IMR-90 (cell line): ENCODE results near the gene MCRS1.

Source experiments
- BHLHE40 ChIP-seq: fragments of 150-350 bp; IDR thresholded peaks from 2 replicates; pipeline ENCODE4 v1.6.1; 2016; ENCODE audit warnings: mild to moderate bottlenecking, low read depth, low read length
- CEBPB ChIP-seq: IDR thresholded peaks from 2 replicates; pipeline ENCODE4 v1.6.1; 2012; ENCODE audit warnings: low read depth, low read length, improper control_type of control experiment
- CHD1 ChIP-seq: IDR thresholded peaks from 2 replicates; pipeline ENCODE4 v1.6.1; 2012; ENCODE audit warnings: low read depth, low read length, improper control_type of control experiment
- CTCF ChIP-seq: conservative IDR thresholded peaks from 2 replicates; pipeline ENCODE4 v1.5.1; 2012; ENCODE audit warnings: mild to moderate bottlenecking, low read depth, low read length, improper control_type of control experiment
- MAFK ChIP-seq: IDR thresholded peaks from 2 replicates; pipeline ENCODE4 v1.6.1; 2012; ENCODE audit warnings: low read depth, low read length, improper control_type of control experiment
- MXI1 ChIP-seq: IDR thresholded peaks from 2 replicates; pipeline ENCODE4 v1.6.1; 2012; ENCODE audit warnings: low read depth, mild to moderate bottlenecking, low read length, moderate library complexity, borderline replicate concordance
- POLR2A ChIP-seq: IDR thresholded peaks from 2 replicates; pipeline ENCODE4 v1.6.1; 2012; ENCODE audit warnings: mild to moderate bottlenecking, low read depth, low read length
- RAD21 ChIP-seq: IDR thresholded peaks from 2 replicates; pipeline ENCODE4 v1.6.1; 2012; ENCODE audit warnings: low read length, improper control_type of control experiment
- RCOR1 ChIP-seq: IDR thresholded peaks from 2 replicates; pipeline ENCODE4 v1.6.1; 2012; ENCODE audit warnings: mild to moderate bottlenecking, low read length, improper control_type of control experiment; ENCODE audit not compliant: insufficient replicate concordance
- RFX5 ChIP-seq: IDR thresholded peaks from 2 replicates; pipeline ENCODE4 v1.8.0; 2012; ENCODE audit warnings: low read depth, mild to moderate bottlenecking, low read length, moderate library complexity
- SMC3 ChIP-seq: fragments of 150-350 bp; IDR thresholded peaks from 2 replicates; pipeline ENCODE4 v1.6.1; 2016; ENCODE audit warnings: low read depth, mild to moderate bottlenecking, antibody characterized with exemption, low read length, moderate library complexity
- TF ChIP-seq, protein P1 (sequence below): fragments of 150-350 bp; IDR thresholded peaks from 2 replicates; pipeline ENCODE4 v1.6.1; 2016; ENCODE audit warnings: low read depth, mild to moderate bottlenecking, low read length, moderate library complexity, borderline replicate concordance

DNA sequence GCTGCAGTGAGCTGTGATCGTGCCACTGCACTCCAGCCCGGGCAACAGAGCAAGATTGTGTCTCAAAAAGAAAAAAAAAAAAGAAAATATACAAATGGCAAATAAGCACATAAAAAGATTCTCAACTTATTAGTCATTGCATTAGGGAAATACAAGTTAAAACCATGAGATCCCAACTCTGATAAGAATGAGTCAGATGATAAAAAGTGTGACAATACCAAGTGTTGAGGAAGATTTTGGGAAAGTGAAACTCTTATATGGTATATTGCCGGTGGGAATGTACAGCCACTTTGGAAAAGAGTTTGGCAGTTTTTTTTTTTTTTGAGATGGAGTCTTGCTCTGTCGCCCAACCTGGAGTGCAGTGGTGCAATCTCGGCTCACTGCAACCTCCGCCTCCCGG, 47.8 kb upstream of the MCRS1 start:
- TF ChIP-seq POLR2A (no peak), CEBPB (no peak), CTCF (no peak), RFX5 (no peak), RCOR1 (no peak), MAFK (no peak), CHD1 (no peak), RAD21 (no peak), MXI1 (no peak), BHLHE40 (no peak), SMC3 (no peak)
- TF ChIP-seq, protein P1, sequence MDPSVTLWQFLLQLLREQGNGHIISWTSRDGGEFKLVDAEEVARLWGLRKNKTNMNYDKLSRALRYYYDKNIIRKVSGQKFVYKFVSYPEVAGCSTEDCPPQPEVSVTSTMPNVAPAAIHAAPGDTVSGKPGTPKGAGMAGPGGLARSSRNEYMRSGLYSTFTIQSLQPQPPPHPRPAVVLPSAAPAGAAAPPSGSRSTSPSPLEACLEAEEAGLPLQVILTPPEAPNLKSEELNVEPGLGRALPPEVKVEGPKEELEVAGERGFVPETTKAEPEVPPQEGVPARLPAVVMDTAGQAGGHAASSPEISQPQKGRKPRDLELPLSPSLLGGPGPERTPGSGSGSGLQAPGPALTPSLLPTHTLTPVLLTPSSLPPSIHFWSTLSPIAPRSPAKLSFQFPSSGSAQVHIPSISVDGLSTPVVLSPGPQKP, result no peak
